ENCODE data around the gene ANGPTL4. TPM values are rescaled to one million over a fixed set of nuclear protein-coding genes. Genes with fewer than 3 reads are reported as not detected.
A peak's percentile ranks its signal among the peaks of the same experiment; 100 is the strongest.

ANGPTL4 gene
- total RNA-seq, 1 donor = 1.1 TPM

- peak; percentile 58 for DNase-seq (ENCODE audit: insufficient read length, low spot score, missing footprints)
- Histone ChIP-seq H3K4me3 (ENCODE audit: insufficient read depth, low read length) (no peak overlapping the region), H3K4me1 (ENCODE audit: insufficient read depth, low read length) (peaks cover 9% of the 10 kb centered on the region), H3K9me3 (ENCODE audit: low read depth, low read length) (no peaks in the 10 kb centered on the region), H3K79me2 (ENCODE audit: insufficient read depth, low read length) (peaks cover 60% of the 10 kb centered on the region), H2AFZ (ENCODE audit: low read length) (no peak overlapping the region), H3K4me2 (ENCODE audit: insufficient read depth, low read length) (no peak overlapping the region), H3K27ac (ENCODE audit: low read depth, low read length) (no peak overlapping the region), H4K20me1 (ENCODE audit: insufficient read depth, low read length) (peaks cover 61% of the 10 kb centered on the region), H3K27me3 (ENCODE audit: insufficient read depth, low read length) (no peaks in the 10 kb centered on the region), H3K36me3 (ENCODE audit: insufficient read depth, low read length) (peaks cover 5% of the 10 kb centered on the region)
- no peak for TF ChIP-seq CTCF (IDR thresholded peaks at IDR 0.05; ENCODE audit: extremely low read depth, low read depth, low read length)
Measured at GRCh38 chr19:8398311-8398771, 34.4 kb downstream of the ANGPTL4 start.

- Histone ChIP-seq H3K4me3 (ENCODE audit: insufficient read depth, low read length) (no peak overlapping the region), H3K27me3 (ENCODE audit: insufficient read depth, low read length) (no peaks in the 10 kb centered on the region), H3K4me1 (ENCODE audit: insufficient read depth, low read length) (peaks cover 9% of the 10 kb centered on the region), H3K79me2 (ENCODE audit: insufficient read depth, low read length) (peaks cover 47% of the 10 kb centered on the region), H4K20me1 (ENCODE audit: insufficient read depth, low read length) (peaks cover 48% of the 10 kb centered on the region), H3K27ac (ENCODE audit: low read depth, low read length) (no peak overlapping the region), H2AFZ (ENCODE audit: low read length) (no peak overlapping the region), H3K9me3 (ENCODE audit: low read depth, low read length) (no peaks in the 10 kb centered on the region), H3K4me2 (ENCODE audit: insufficient read depth, low read length) (no peak overlapping the region), H3K36me3 (ENCODE audit: insufficient read depth, low read length) (peaks cover 5% of the 10 kb centered on the region)
- no peak for TF ChIP-seq CTCF (IDR thresholded peaks at IDR 0.05; ENCODE audit: extremely low read depth, low read depth, low read length)
- DNase-seq (ENCODE audit: insufficient read length, low spot score, missing footprints) = peak; percentile 27
Measured at GRCh38 chr19:8399681-8400188, 35.8 kb downstream of the ANGPTL4 start.

GRCh38 chr19:8401981-8402411, 38.0 kb downstream of the ANGPTL4 start:
- H3K27me3 ChIP-seq (ENCODE audit: insufficient read depth, low read length) = no peaks in the 10 kb centered on the region
- peaks cover 28% of the 10 kb centered on the region for H3K79me2 ChIP-seq (ENCODE audit: insufficient read depth, low read length)
- no peak overlapping the region for H3K4me3 ChIP-seq (ENCODE audit: insufficient read depth, low read length)
- H3K9me3 ChIP-seq (ENCODE audit: low read depth, low read length) = no peaks in the 10 kb centered on the region
- H3K36me3 ChIP-seq (ENCODE audit: insufficient read depth, low read length) = peaks cover 7% of the 10 kb centered on the region
- TF ChIP-seq CTCF (IDR thresholded peaks at IDR 0.05; ENCODE audit: extremely low read depth, low read depth, low read length) = no peak
- peaks cover 6% of the 10 kb centered on the region for H3K4me1 ChIP-seq (ENCODE audit: insufficient read depth, low read length)
- H3K4me2 ChIP-seq (ENCODE audit: insufficient read depth, low read length) = no peak overlapping the region
- H2AFZ ChIP-seq (ENCODE audit: low read length) = no peak overlapping the region
- DNase-seq (ENCODE audit: insufficient read length, low spot score, missing footprints) = peak; percentile 62
- H4K20me1 ChIP-seq (ENCODE audit: insufficient read depth, low read length) = peaks cover 28% of the 10 kb centered on the region
- H3K27ac ChIP-seq (ENCODE audit: low read depth, low read length) = no peak overlapping the region

GRCh38 chr19:8403098-8403819, 39.3 kb downstream of the ANGPTL4 start:
- no peak overlapping the region for H2AFZ ChIP-seq (ENCODE audit: low read length)
- no peaks in the 10 kb centered on the region for H3K9me3 ChIP-seq (ENCODE audit: low read depth, low read length)
- H4K20me1 ChIP-seq (ENCODE audit: insufficient read depth, low read length) = peaks cover 16% of the 10 kb centered on the region
- peaks cover 7% of the 10 kb centered on the region for H3K36me3 ChIP-seq (ENCODE audit: insufficient read depth, low read length)
- no peak overlapping the region for H3K4me2 ChIP-seq (ENCODE audit: insufficient read depth, low read length)
- no peak overlapping the region for H3K27ac ChIP-seq (ENCODE audit: low read depth, low read length)
- no peak overlapping the region for H3K4me3 ChIP-seq (ENCODE audit: insufficient read depth, low read length)
- no peaks in the 10 kb centered on the region for H3K27me3 ChIP-seq (ENCODE audit: insufficient read depth, low read length)
- DNase-seq (ENCODE audit: insufficient read length, low spot score, missing footprints) = peak; percentile 50
- peaks cover 15% of the 10 kb centered on the region for H3K79me2 ChIP-seq (ENCODE audit: insufficient read depth, low read length)
- no peak for TF ChIP-seq CTCF (IDR thresholded peaks at IDR 0.05; ENCODE audit: extremely low read depth, low read depth, low read length)
- H3K4me1 ChIP-seq (ENCODE audit: insufficient read depth, low read length) = no peaks in the 10 kb centered on the region
